Pulmonary artery endothelial cell (primary cell): ENCODE data around the gene BUB3. TPM values are rescaled to one million over a fixed set of nuclear protein-coding genes. Genes with fewer than 3 reads are reported as not detected.
"Not testable (repeated sequence)": the region's sequence is repeated elsewhere in the genome, so short reads cannot be mapped to it uniquely, and the experiment has no call there.

Experiments
- DNase-seq: peaks from one replicate; pipeline ENCODE4 v3.0.0-alpha.2; 2011; ENCODE audit warnings: low read depth, low spot score
- total RNA-seq: library from RNA; depleted of rRNA; stranded (reverse); fragments of >200 nt; gene quantifications from 2 replicates; pipeline ENCODE4 v1.2.3, GENCODE V29; 2014

Gene BUB3
- total RNA-seq, 1 donor from 2014 or later = 323 TPM

DNA sequence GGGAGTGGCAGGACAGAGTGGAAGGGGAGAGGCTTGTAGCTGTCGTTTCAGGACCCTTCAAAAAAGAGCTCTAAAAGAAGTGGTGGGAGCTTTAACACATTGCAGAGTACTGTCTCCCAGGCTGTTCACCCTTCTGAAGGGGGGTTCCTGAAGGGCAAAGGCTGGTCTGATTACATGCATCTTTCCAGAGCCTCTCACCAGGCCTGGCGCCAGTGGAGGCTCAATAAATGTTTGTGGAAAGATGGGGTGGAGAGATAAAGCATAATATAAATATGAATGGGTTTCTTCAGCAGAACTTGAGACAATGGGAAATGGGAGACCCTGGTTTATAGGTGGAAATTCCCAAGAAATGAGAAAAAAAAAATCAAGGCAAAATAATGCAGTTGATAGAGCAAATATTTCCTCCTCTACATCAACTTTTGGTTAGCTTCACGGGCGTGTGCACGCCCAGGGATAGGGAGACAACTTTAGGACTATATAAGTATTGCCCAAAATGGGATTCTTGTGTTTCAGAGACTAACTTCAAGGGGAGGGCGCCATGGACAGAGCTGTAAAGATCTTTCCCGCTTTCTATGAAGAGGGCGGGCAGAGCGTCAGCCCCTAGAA lies 613 bp upstream of the BUB3 start:
- DNase-seq = no peak

DNA sequence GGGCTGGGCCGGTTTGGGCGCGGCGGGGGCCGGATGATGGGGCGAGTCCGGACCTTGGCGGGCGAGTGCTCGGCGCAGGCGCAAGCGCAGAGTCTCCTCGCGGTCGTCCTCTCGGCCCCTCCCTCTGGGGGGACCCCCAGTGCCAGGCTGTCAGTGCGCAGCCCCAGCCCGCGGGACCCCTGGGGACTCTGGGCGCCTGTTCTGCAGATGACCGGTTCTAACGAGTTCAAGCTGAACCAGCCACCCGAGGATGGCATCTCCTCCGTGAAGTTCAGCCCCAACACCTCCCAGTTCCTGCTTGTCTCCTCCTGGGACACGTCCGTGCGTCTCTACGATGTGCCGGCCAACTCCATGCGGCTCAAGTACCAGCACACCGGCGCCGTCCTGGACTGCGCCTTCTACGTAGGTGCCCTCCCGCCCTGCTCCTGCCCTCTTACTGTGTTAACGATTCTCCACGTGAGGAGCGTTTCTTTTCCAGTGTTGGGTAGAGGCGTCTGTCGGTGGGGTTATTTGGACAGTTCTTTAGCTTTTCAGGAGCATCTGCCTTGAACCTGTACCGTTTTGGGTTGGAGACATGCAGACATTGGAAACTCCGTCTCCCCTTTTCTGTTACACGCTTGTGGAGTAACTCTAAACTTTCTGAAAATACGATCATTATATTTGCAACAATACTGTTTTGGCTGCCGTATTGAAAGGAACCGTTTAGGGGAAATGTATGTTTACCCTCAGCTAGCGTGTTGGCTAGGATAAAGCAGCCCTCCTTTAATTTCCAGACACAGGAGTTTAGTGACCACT lies 706 bp downstream of the BUB3 start:
- no peak for DNase-seq

DNA sequence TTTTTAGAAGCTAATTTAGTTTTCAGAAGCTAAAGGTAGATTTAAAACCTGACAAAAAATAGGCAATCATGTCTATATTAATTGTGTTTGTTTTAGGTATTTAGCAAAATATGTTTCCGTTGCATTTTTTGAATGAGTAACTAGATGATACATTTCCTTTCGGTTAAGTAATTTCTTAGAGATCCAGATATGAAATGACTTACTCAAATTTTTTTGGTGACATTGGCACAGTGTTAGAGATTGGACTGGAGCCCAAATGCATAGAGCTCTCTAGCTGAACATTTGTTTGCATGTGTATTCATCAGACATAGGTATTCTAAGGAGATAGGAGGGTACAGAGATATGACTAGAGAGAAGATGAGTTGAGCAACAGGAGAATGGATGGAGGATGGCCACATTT lies 1.9 kb downstream of the BUB3 start:
- DNase-seq = no peak

DNA sequence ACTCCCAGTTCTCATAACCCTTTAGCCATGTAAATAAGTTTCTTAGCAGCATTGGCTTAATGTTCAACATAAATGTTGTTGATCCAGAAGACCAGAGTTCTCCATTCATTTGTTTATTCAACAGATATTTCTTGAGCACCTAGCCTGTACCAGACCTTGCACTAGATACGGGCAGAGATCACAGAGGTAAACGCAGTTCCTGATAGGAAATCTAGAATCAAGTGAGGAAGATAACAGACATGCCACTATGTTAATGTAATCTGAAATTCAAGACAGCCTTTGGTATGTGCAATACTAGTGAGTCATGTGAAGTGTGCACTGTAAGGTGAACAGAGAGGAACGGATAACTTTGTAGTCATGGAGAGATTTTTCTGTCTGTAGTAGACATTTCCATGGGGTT lies 3.0 kb downstream of the BUB3 start:
- no peak for DNase-seq

DNA sequence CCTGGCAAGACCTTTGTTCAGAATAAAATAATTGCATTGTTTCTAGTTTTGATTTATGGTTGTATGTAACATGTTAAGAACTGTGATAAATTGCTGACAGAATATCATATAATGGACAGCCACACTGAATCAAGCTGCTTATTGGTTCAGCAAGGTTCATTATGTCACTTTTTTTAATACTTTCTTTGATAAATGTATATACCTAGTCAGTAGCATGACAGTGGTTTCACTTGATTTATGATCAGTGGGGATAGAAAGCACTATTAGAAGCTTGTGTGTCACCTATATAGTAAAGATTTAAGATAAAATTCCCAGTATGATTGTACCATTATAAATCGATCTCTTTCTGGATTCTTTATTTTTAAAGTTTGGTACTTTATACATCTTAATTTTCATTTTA lies 4.5 kb downstream of the BUB3 start:
- DNase-seq = no peak

DNA sequence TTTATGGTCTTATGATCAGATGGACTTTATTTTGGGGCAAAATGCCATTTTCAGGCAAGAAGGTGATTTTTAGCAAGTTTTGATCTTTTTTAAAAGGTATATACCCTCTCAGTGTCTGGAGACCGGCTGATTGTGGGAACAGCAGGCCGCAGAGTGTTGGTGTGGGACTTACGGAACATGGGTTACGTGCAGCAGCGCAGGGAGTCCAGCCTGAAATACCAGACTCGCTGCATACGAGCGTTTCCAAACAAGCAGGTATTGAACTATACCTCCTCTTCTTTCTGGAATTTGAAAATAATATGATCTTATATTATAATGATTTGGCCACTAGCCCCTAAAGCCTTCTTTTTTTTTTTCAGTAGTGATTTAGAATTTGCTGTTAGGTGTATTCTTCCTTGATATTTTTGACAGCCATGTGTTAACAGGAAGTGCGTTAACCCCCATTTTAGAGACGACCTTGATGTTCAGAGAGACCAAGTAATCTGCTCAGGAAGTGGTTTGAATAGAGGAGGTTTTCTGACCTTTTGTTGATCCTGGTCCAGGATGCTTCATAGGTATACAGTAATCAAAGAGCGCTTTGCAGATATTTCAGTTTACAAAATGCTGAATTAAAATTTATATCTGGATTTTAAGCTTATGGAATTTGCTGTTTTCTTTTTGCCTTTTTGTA lies 6.2 kb downstream of the BUB3 start:
- no peak for DNase-seq

DNA sequence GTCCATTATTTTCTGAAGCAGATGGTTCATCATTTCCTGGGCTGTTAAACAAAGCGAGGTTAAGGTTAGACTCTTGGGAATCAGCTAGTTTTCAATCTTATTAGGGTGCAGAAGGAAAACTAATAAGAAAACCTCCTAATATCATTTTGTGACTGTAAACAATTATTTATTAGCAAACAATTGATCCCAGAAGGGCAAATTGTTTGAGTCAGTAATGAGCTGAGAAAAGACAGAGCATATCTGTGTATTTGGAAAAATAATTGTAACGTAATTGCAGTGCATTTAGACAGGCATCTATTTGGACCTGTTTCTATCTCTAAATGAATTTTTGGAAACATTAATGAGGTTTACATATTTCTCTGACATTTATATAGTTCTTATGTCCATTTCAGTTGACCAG lies 10.1 kb downstream of the BUB3 start:
- DNase-seq = no peak

DNA sequence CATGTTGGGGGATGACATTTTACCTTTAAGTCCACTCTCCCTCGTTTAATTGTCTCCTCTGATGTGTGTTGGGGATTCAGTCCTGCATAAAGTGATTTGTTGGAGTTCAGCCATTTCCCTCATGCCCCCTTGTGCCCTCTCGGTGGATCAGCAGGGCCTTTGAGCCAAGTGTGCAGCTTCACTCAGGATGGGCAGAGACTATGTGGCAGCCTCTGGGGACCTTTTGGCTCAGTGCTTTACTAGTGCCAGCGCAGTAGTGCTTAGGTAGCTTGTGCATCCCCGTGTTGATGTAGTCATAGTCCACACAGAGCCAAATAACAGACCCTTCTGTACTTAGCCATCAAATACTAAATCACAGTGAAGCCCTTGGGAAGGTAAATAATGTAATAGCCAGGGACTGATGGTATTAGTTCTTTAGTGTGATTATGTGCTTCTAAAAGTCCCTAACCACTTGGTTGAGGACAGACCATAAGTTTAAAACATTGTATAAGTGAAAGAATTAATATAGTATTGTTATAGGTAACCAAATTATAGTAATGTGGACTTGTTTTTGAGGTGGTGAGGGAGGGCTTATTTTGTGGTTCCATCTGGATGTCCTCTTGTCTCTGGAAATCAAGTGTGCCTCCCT lies 11.4 kb downstream of the BUB3 start:
- no peak for DNase-seq

DNA sequence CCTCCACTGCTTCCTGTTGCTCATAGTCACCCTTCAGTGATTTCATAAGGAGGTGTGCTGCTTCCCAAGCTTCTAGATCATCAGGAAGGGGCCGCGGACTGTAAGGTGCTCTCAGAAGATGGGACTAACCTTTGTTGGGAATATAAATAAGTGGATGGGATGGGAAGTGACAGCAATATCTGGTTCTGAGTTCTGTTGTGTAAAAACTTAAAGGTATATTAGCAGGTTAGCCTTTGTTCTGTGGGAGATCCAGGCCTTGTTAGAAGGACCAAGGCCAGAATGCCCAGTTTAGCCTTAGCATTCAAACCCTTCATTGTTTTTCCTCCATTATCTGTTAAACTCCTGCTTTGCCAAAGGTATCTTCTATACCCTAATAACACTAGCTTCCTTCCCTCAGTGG lies 12.4 kb downstream of the BUB3 start:
- no peak for DNase-seq

DNA sequence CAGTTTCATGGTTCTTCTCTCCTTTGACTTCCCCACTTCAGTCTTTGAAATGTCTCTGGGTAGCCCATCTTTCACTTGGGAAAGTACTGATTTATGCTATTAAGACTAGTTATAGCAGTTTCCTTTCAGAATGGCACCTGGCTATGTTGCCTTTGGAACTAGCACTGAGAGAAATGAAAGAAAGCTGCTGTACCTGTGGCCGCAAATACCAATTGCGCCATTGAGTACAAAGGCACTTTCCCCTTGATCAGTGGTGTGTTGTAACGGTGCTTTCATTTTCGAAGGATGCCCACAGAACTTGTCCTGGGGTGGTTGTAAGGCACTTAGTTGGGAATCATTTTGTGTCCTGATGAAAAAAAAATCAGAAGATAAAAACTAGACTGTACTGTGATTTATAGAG lies 16.8 kb downstream of the BUB3 start:
- DNase-seq = no peak

DNA sequence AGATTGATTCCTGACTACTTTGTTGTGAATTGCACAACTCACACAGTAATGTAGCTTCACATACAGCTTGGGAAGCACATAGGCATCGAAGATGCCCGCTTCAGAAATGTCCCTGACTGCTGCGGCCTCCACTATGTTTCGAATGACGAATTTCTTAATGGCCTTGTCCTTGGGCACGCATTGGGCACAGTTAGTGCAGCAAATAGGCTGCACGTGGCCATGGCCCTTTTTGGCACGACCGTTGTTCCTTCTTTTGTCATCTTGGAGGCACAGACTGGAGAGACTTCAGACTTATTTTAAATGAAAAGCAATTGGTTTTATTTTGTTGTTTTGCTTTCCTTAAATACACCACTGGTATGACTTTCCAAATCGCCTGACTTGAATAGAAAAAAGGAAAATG lies 17.4 kb downstream of the BUB3 start:
- not testable (repeated sequence) for DNase-seq

DNA sequence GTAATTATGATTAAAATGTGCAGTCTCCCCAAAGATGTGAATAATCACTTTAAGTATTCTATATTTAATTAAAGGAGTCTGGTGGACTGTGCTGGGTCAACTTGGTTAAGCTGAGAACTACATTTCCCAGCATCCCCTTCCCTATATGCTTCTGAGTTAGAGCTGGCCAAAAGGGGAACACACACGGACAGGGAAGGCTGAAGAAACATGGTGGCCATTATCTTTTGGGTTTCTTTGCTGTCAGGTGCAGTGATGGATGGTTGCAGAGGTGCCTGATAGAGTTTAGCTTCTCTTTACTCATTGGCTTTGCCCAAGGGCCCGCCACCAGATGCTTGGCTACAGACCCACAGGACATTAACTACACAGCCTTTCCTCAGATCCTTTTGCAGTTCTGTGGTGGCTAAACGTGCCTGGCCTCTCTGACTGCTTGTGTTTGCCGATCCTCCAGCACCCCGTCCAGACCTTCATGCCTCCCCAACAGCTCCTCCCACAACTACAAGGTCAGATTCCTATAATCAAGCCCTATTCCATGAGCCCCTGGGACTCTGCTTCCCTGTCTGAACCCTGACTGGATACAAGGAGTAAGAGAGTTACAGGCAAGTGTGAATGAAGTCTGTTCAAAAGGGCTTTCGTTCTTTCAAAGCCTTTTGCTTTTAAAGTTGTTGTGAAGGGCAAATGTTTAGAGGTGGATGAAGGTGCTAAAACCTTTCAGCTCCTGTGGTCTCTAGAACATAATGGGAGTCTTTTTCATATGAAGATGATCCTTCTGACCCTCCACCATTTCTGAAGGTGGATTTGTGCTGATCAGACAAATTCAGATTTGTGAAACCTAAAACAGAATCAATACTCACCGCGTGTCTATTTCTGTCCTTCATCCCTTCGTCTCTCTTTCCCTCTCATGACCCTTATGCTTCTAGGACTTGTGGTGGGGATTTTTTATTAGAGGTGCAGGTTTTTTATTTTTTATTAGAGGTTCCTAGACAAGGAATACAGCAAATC lies 21.5 kb downstream of the BUB3 start:
- no peak for DNase-seq

DNA sequence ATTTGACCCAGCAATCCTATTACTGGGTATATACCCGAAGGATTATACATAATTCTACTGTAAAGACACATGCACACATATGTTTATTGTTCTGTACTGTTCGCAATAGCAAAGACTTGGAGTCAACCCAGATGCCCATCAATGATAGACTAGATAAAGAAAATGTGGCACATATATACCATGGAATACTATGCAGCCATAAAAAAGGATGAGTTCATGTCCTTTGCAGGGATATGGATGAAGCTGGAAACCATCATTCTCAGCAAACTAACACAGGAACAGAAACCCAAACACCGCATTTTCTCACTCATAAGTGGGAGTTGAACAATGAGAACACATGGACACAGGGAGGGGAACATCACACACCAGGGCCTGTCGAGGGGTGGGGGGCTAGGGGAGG lies 24.2 kb downstream of the BUB3 start:
- DNase-seq = not testable (repeated sequence)

DNA sequence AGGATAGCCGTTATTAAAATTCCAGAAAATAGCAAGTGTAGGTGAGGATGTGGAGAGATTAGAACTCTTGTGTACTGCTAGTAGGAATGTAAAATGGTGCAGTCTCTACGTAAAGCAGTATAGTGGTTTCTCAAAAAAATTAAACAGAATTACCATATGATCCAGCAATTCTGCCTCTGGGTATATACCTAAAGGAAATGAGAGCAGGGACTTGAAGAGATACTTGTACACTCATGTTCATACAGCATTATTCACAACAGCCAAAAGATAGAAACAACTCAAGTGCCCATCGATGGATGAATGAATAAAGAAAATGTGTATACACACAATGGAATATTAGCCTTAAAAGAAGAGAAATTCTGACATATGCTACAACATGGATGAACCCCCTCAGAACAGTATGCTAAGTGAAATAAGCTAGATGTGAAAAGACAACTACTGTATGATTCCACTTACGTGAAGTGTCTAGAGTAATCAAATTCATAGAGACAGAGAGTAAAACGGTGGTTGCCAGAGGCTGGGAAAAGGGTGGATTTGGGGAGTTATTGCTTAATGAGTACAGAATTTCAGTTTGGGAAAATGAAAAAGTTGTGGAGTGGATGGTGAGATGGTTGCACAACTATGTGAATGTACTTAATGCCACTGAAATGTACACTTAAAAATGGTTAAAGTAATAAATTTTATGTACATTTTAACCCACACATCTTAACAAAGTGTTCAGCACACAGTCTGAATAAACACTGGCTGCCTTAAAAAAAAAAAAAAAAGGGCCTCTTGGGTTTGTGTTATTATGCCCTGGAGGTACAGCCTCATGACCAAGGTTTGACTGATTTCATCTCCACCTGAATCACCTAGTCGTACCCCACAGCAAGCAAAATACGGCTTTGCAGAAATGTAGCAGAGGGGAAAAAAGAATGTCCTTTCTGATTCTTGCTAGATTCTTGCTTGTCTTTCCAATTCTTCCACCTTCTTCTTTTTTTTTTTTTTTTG lies 26.2 kb downstream of the BUB3 start:
- DNase-seq = no peak

DNA sequence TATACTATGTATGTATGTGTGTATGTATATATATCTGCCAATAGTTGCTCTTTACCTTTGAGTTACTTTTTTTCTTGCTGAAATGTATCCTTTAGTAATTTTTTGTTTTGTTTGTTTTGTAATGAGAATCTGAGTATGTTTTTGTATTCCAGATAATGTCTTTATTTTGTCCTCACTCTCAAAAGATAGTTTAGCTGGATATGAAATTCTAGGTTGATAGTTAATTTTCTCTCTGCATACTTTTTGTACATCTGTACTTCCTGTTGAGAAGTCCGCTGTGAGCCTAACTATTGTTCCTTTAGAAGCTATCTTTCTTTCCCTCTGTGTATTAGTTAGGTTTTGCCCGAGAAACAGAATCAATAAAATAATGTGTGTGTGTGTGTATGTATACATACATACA lies 29.5 kb downstream of the BUB3 start:
- DNase-seq = no peak

DNA sequence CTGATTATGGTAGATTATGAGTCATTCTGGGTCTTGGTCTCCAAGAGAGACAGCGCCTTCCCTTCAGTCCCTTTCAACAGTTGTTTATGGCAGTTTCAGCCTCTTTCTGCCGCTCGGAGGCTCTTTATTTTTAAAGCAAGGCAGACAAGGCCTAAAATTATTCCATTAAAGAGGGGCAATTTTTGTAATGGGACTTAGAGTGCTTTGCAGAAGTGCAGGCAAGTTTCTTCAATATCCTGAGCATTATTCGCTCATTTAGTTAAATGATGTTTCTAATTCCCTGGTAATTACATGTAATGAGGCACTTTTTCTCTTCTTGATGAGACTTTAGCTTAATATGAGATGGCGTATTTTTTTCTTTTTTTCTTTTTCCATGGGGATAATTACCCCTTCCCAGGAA lies 33.6 kb downstream of the BUB3 start:
- no peak for DNase-seq

DNA sequence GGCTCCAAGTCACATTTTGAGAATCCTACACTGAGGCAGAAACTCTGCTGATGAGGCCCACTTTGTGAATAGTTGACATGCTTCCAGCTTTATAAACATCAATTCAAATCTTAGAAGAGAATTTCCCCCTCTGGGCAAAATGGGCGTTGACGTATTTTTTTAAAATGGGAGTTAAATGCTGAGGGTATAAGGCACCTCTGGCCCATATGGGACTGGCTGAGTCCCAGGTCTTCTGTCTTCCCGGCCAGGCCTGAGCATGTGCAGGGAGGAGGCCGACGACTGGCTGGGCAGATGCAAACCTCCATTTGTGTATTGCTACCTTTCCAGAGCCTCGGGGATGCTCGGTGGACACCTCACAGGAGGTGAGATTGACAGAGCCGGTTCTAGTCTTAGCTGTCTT lies 37.7 kb downstream of the BUB3 start:
- DNase-seq = no peak

DNA sequence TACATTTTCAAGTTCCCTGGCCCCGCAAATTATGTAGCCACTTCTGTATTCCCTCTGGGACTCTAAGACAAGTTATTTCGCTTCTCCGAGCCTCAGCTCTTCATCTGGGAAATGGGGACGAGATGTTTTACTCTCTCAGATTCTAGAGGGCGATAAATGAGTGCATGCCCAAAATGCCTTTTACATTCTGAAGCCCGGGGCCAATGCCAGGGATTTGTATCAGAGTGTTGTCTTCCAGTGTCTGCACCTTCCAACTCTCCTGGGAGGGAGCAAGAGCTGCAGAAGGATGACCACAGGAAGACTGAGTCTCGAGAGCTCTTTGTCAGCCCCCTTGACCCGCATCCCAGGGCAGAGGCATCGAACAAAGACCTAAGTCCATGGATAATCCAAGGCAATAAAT lies 39.9 kb downstream of the BUB3 start:
- DNase-seq = no peak

DNA sequence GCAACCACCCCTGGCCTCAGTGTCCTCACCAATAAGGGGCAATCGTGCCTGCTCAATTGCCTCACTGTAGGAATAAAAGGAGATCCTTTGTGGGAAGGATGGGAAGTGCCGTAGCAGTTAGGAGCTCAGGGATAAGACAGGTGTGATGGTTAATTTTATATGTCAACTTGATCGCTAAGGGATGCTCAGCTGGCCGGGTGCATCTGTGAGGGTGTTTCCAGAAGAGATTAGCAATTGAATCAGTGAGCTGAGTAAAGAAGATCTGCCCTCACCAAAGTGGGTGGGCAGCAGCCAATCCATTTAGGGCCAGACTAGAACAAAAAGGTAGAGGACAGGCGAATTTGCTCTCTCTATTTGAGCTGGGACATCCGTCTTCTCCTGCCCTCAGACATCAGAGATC lies 46.3 kb downstream of the BUB3 start:
- no peak for DNase-seq

DNA sequence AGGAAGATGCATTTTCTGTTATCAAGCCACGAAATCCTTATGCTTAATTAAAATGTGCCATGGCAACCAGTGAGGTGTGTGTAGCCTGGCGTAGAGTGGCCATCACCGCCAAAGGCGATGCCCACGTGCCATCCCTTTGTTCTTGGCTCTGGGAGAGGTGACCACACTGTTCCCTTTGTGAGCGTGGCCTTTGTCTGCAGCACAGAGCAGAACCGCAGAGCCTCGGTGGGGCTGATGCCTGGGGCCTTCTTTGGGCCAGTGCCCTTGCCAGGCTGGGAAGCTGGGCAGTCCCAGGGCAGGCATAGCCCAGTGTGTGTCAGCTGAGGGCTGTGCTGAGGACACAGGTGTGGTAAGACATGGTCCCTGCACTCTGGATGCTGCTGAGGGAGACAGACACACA lies 48.3 kb downstream of the BUB3 start:
- DNase-seq = no peak
